HFF-Myc (cell line): Measurements from ENCODE around the gene IL13RA1.
"Not testable (repeated sequence)": the region's sequence is repeated elsewhere in the genome, so short reads cannot be mapped to it uniquely, and the experiment has no call there.

Source experiments
- DNase-seq: peaks from one replicate; pipeline ENCODE4 v3.0.0-alpha.2; 2011; ENCODE audit warnings: low read depth; ENCODE audit errors: extremely low read depth
- H3K4me3 ChIP-seq: replicated peaks from 2 replicates; pipeline ENCODE4 v1.5.1; 2011; ENCODE audit warnings: low read depth, mild to moderate bottlenecking, control low read depth, low read length
- CTCF ChIP-seq: IDR thresholded peaks from 2 replicates; pipeline ENCODE4 v1.5.1; 2012; ENCODE audit warnings: mild to moderate bottlenecking, low read depth, low read length, control low read depth; ENCODE audit errors: missing control alignments

IL13RA1 gene

GRCh38 chrX:118694638-118695037, 32.8 kb upstream of the IL13RA1 start:
- H3K4me3 ChIP-seq: no peak overlapping the region
- no peak for DNase-seq
- TF ChIP-seq CTCF: no peak

- DNase-seq: no peak
- no peak for TF ChIP-seq CTCF
- H3K4me3 ChIP-seq: no peak overlapping the region
These were observed 28.8 kb upstream of the IL13RA1 start for GRCh38 chrX:118698516-118699170.

GRCh38 chrX:118702741-118703140, 24.7 kb upstream of the IL13RA1 start:
- no peak for DNase-seq
- no peak for TF ChIP-seq CTCF
- no peak overlapping the region for H3K4me3 ChIP-seq

GRCh38 chrX:118706681-118707080, 20.7 kb upstream of the IL13RA1 start:
- H3K4me3 ChIP-seq: no peak overlapping the region
- DNase-seq: no peak
- no peak for TF ChIP-seq CTCF

- no peak overlapping the region for H3K4me3 ChIP-seq
- TF ChIP-seq CTCF: no peak
- no peak for DNase-seq
These were observed 12.9 kb upstream of the IL13RA1 start for GRCh38 chrX:118714521-118714920.

- DNase-seq, H3K4me3 ChIP-seq: not testable (repeated sequence)
These were observed 11.5 kb upstream of the IL13RA1 start for GRCh38 chrX:118715917-118716316.

- H3K4me3 ChIP-seq, DNase-seq: not testable (repeated sequence)
These were observed 10.6 kb upstream of the IL13RA1 start for GRCh38 chrX:118716833-118717232.

- DNase-seq: no peak
- H3K4me3 ChIP-seq: no peak overlapping the region
- TF ChIP-seq CTCF: no peak
These were observed 9.6 kb upstream of the IL13RA1 start for GRCh38 chrX:118717678-118718391.
